Measurements from ENCODE around the gene PLIN4. TPM values are rescaled to one million over a fixed set of nuclear protein-coding genes. Genes with fewer than 3 reads are reported as not detected.

PLIN4 gene
- total and polyA plus RNA-seq, 2 donors (not counting 1 experiment from before 2014, with no cell fraction given) = 0.07 to 5.3 TPM

- H3K4me3 ChIP-seq (replicated peaks in 1 of 4; ENCODE audit: control extremely low read depth in 1 of 4, insufficient read depth in 1 of 4, low read depth in 3 of 4, low read length in 4 of 4) = peak overlapping the region; percentile 27 to 94 (median 58)
- H3K9ac ChIP-seq (ENCODE audit: insufficient read depth, low read length) = no peak overlapping the region
Observed at GRCh38 chr19:4454747-4455718, 63.3 kb downstream of the PLIN4 start.

DNA sequence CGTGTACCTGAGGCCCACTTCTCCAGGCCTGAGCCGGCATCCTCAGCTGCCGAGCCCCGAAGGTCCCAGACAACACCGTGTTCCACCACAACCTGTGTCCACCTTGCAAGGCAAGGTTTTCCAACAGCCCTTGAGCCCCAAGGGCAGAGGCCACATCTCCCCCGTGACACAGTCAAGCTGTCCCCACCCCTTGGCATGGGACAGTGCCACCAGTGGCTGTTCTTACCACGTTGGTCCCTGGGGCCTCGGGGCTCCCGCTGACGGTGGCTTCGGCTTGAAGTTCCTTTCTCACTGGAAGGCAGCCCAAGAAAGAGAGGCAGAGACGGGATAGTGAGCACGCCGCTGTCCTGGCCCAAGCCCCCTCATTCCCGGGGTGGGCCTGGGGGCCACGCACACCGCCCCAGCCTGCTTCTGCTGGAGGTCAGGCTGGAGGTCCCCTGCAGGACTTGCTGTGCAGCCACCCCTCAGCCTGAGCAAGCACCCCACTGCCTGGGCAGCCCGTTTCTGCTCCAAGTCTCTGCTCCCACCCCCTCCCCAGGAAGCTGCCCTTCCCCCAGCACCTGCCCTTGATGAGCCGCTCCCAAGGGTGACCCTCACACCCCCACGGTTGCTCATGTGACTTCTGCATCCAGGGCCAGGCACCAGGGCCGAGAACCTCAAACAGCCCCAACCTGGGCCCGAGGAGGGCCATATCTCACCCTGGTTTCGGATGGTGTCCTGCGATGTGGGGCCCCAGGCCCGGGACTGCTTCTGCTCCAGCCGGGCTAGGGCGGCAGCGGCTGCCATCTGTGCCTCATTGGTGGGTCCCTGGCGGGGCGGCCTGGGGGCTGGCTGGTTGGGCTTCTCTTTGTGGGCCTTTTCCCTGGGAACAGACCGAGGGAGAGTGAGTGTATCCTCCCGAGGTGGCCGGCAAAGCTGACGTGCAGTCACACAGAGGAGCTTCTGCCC is 64.8 kb downstream of the PLIN4 start:
- Histone ChIP-seq H2AFZ (ENCODE audit: low read length) (no peak overlapping the region), H3K79me2 (ENCODE audit: control insufficient read depth, insufficient read depth, low read length) (peaks cover 27% of the 10 kb centered on the region), H3K4me1 (ENCODE audit: control insufficient read depth, extremely low read depth, insufficient read depth, low read length) (peaks cover 18% of the 10 kb centered on the region), H3K27me3 (ENCODE audit: control insufficient read depth, insufficient read depth, low read length) (no peaks in the 10 kb centered on the region), H3K4me3 (replicated peaks in 1 of 4; ENCODE audit: control extremely low read depth in 1 of 4, insufficient read depth in 1 of 4, low read depth in 3 of 4, low read length in 4 of 4) (no peak overlapping the region), H3K9ac (ENCODE audit: insufficient read depth, low read length) (no peak overlapping the region), H3K36me3 (ENCODE audit: control insufficient read depth, insufficient read depth, low read length) (peaks cover 36% of the 10 kb centered on the region), H3K4me2 (ENCODE audit: extremely low read depth, insufficient read depth, low read length) (no peak overlapping the region), H3K9me3 (ENCODE audit: control insufficient read depth, insufficient read depth, low read depth, low read length) (no peaks in the 10 kb centered on the region), H3K27ac (ENCODE audit: insufficient read depth, low read length) (no peak overlapping the region), H4K20me1 (ENCODE audit: control insufficient read depth, extremely low read depth, insufficient read depth, low read length) (no peaks in the 10 kb centered on the region)
- DNase-seq (ENCODE audit: low read depth in 2 of 2) = no peak
- TF ChIP-seq EZH2 (IDR thresholded peaks at IDR 0.05; ENCODE audit: low read length, missing control alignments) = no peak
- TF ChIP-seq, protein P1, sequence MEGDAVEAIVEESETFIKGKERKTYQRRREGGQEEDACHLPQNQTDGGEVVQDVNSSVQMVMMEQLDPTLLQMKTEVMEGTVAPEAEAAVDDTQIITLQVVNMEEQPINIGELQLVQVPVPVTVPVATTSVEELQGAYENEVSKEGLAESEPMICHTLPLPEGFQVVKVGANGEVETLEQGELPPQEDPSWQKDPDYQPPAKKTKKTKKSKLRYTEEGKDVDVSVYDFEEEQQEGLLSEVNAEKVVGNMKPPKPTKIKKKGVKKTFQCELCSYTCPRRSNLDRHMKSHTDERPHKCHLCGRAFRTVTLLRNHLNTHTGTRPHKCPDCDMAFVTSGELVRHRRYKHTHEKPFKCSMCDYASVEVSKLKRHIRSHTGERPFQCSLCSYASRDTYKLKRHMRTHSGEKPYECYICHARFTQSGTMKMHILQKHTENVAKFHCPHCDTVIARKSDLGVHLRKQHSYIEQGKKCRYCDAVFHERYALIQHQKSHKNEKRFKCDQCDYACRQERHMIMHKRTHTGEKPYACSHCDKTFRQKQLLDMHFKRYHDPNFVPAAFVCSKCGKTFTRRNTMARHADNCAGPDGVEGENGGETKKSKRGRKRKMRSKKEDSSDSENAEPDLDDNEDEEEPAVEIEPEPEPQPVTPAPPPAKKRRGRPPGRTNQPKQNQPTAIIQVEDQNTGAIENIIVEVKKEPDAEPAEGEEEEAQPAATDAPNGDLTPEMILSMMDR (conservative IDR thresholded peaks at IDR 0.05 in 1 of 2, IDR thresholded peaks at IDR 0.05 in 1 of 2; ENCODE audit: low read depth in 1 of 2, low read length in 2 of 2) = no peak

More at GRCh38 chr19:4454747-4455718, 63.3 kb downstream of the PLIN4 start:
- DNase-seq (ENCODE audit: low read depth in 2 of 2) = peak; percentile 26 to 71
- H3K4me1 ChIP-seq (ENCODE audit: control insufficient read depth, extremely low read depth, insufficient read depth, low read length) = peaks cover 15% of the 10 kb centered on the region
- H3K27ac ChIP-seq (ENCODE audit: insufficient read depth, low read length) = peak overlapping the region; percentile 67
- peak overlapping the region; percentile 99 for H3K4me2 ChIP-seq (ENCODE audit: extremely low read depth, insufficient read depth, low read length)
- TF ChIP-seq EZH2 (IDR thresholded peaks at IDR 0.05; ENCODE audit: low read length, missing control alignments) = no peak
- H3K9me3 ChIP-seq (ENCODE audit: control insufficient read depth, insufficient read depth, low read depth, low read length) = no peaks in the 10 kb centered on the region
- no peaks in the 10 kb centered on the region for H4K20me1 ChIP-seq (ENCODE audit: control insufficient read depth, extremely low read depth, insufficient read depth, low read length)
- no peaks in the 10 kb centered on the region for H3K27me3 ChIP-seq (ENCODE audit: control insufficient read depth, insufficient read depth, low read length)
- peaks cover 26% of the 10 kb centered on the region for H3K36me3 ChIP-seq (ENCODE audit: control insufficient read depth, insufficient read depth, low read length)
- H2AFZ ChIP-seq (ENCODE audit: low read length) = no peak overlapping the region
- H3K79me2 ChIP-seq (ENCODE audit: control insufficient read depth, insufficient read depth, low read length) = peaks cover 27% of the 10 kb centered on the region

DNA sequence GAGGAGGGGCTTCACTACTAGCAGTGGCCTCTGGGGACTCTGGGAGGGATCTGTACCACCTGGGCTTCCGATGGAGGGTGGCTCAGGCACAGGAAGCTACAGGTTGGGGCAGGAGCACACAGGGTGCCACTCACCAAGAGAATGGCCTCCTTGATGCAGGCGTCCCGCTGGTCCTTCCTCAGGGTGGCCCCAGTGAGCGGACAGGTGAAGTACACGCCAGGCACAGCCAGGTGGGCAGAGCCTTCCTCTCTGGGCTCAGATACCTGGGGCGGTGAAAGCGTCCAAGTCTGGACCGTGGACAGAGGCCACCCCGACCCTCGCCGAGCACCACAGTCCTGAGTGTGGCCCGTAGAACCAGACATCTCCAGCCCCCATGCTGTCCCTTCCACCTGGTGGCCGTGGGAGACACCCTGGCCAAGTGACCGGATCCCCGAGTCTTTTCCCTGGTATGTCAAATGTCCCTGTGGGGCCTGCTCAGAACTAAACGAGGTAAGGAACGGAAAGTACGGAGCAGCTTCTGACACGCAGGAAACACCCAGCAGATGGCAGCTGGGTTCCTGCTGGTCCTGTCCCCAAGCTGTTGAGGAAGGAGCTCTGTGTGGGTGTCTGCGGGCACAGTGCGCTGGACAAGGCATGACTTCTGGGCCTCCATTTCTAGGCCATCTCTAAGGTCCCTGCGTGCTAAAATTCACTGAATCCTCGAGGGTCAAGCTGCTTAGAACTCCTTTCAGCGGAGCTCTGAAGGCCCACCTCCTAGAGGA is 65.9 kb downstream of the PLIN4 start:
- no peak for DNase-seq (ENCODE audit: low read depth in 2 of 2)
- Histone ChIP-seq H3K9ac (ENCODE audit: insufficient read depth, low read length) (no peak overlapping the region), H3K27me3 (ENCODE audit: control insufficient read depth, insufficient read depth, low read length) (no peaks in the 10 kb centered on the region), H3K9me3 (ENCODE audit: control insufficient read depth, insufficient read depth, low read depth, low read length) (no peaks in the 10 kb centered on the region), H3K4me1 (ENCODE audit: control insufficient read depth, extremely low read depth, insufficient read depth, low read length) (peaks cover 18% of the 10 kb centered on the region), H3K36me3 (ENCODE audit: control insufficient read depth, insufficient read depth, low read length) (peaks cover 47% of the 10 kb centered on the region), H3K4me2 (ENCODE audit: extremely low read depth, insufficient read depth, low read length) (no peak overlapping the region), H3K79me2 (ENCODE audit: control insufficient read depth, insufficient read depth, low read length) (peaks cover 27% of the 10 kb centered on the region), H3K4me3 (replicated peaks in 1 of 4; ENCODE audit: control extremely low read depth in 1 of 4, insufficient read depth in 1 of 4, low read depth in 3 of 4, low read length in 4 of 4) (no peak overlapping the region), H2AFZ (ENCODE audit: low read length) (no peak overlapping the region), H4K20me1 (ENCODE audit: control insufficient read depth, extremely low read depth, insufficient read depth, low read length) (no peaks in the 10 kb centered on the region), H3K27ac (ENCODE audit: insufficient read depth, low read length) (no peak overlapping the region)
- no peak for TF ChIP-seq EZH2 (IDR thresholded peaks at IDR 0.05; ENCODE audit: low read length, missing control alignments)
- TF ChIP-seq, protein P1 (conservative IDR thresholded peaks at IDR 0.05 in 1 of 2, IDR thresholded peaks at IDR 0.05 in 1 of 2; ENCODE audit: low read depth in 1 of 2, low read length in 2 of 2) = no peak
